ENCODE measurements around the gene LPXN.

- no peak for TF ChIP-seq CTCF (IDR thresholded peaks at IDR 0.05; ENCODE audit: low read length)
- no peak for TF ChIP-seq EZH2 (IDR thresholded peaks at IDR 0.05; ENCODE audit: borderline replicate concordance, low read length)
These were observed 82.0 kb downstream of the LPXN start for GRCh38 chr11:58493676-58494075.

Measured in OCI-LY1 (cell line).